ENCODE measurements around the gene RNF130.

The RNF130 gene

DNA sequence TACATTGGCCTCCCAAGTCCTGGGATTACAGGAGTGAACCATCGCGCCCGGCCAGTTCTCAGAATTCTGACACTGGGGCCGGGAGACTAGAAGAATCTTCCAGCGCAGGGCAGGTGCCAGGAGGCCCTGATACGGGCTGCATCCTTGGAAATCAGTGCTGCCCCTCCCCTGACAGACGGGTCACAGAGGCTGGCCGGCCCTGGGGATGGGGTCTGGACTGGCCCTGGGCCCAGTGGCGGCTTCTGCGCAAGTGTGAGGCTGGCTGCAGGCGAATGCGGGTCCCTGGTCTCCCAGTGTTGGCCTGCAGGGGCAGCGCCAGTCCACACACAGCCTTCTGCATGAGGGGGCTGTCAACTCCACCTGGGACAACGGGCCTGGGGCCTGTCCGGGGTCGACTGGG is 163.0 kb downstream of the RNF130 start:
- DNase-seq, result no peak

DNA sequence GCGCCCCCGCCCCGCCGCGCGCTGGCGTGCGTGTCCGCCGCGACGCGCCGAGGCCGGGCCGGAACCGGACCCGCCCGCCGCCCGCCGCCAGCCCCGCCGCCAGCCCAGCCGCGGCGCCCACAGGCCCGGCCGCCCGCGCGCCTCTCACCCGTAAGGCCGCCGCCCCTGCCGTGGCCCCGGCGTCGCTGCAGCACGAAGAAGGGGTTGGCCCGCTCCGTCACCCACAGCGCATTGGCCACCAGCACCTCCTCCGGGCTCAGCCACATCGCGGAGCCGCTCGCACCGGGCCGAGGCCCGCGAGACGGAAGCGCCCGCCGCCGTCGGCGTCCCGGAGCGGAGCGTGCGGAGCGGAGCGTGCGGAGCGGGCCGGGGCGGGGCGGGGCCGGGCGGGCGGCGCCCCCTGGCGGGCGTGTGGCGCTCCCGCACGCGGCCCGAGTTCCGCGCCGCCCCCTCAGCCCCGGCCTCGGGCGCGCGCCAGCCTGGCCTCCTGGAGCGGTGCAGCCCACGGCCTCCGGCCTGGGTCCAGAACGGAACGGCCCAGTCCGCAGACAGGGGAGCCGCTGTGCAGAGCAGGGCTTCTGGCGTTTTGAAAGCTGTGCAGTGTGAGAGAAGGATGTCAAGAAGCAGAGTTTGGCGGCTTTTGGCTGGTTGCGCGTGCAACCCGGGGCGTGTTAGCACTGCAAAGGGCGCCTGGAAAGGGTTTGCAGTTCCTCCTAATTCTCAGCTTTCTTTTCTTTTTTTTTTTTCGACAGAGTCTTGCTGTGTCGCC is 163.8 kb downstream of the RNF130 start, which contains the start of gene TBC1D9B:
TBC1D9B (minus strand) TSS at position 342 of the 769 bp plus-strand sequence; CDS start at position 266, 76 bp downstream.
- peak; percentile 12 for DNase-seq

DNA sequence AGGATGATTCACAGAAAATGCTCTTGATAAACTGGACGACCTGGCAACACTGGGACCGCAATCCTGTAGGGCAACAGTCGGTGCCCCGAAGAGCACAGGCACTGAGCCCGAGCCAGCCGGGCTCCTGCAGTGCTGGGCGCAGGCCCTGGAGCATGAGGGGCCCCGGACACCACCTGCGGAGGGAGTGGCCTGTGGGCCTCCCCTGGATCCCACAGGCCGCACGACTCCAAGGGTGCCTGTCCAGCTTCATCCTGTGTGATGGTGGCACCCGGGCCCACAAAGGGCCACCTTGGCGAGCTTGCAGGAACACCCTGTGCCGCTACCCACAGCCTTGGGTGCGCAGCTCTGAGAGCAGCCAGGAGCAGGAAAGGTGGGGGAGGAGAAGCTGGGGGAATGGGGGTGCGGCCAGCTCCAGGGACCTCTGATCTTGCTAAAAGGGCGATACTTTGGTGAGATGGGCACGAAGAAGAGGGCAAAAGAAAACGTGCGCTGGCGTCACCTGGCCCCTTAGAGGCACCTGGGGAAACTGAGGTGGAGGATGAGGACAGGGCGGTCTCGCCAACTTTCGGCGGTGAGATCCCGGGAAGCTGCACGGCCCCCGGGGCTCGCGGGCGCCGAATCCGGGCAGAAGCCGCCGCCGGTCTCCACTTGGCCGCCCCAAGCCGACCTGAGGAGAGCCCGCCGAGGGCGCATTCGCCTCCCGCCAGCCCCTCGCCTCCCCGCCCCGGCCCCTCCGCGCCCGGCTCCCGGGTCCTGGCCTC is 164.6 kb downstream of the RNF130 start:
- DNase-seq, result no peak

DNA sequence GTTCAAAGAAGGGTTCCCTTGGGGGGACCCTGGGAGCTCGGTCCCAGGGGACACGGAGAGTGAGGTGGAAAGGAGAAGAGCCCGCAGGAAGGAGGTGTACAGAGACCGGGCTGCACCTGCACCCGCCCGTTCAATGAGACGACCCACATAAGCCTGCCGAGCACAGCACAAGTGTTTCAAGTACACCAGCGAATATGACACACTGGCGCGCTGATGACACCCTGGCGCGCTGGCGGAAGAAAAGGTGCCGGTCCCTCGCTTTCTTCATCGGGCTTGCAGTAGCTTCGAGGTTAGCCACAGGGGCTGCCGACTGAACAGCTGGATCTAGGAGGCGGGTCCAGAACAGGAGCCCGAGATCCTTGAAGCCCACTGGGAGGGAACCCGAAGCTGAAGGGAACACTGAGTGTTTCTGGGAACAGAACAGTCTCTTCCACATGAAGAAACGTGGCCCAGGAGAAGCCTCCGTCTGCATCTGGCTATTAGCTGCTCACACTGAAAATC is 165.2 kb downstream of the RNF130 start:
- DNase-seq, result no peak

DNA sequence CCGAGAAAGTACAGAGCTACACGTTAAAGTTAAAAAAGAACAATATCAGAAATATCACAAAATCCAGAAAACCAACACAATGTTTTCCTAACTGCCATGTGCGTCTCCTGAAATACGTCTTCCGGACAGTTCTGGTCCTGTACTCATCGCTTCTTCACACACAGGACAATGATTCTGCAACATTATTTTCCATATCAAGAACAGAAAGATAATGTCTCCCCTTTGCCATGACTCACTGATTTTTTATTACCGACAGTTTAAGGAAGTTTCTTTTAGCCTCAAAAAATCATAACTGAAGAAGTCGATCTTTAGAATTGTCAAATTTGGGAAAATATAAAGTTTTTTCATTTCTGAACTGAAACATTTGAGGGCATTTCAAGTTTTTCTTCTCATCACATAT is 166.4 kb downstream of the RNF130 start:
- no peak for DNase-seq
